Choroid plexus epithelial cell (primary cell): ENCODE measurements around the gene RAB26.
"Not testable (repeated sequence)": the region's sequence is repeated elsewhere in the genome, so short reads cannot be mapped to it uniquely, and the experiment has no call there.

Source experiments
- DNase-seq: peaks from one replicate; pipeline ENCODE4 v3.0.0-alpha.2; 2010; ENCODE audit warnings: low read depth
- H3K4me3 ChIP-seq: 2 replicates; pipeline ENCODE4 v1.5.1; 2011; ENCODE audit warnings: low read depth, mild to moderate bottlenecking, control low read depth, low read length, moderate library complexity
- TF ChIP-seq, protein P1 (sequence below): conservative IDR thresholded peaks from 2 replicates; pipeline ENCODE4 v1.5.1; 2011; ENCODE audit warnings: low read depth, mild to moderate bottlenecking, control low read depth, inconsistent platforms, low read length, moderate library complexity

RAB26 gene

DNA sequence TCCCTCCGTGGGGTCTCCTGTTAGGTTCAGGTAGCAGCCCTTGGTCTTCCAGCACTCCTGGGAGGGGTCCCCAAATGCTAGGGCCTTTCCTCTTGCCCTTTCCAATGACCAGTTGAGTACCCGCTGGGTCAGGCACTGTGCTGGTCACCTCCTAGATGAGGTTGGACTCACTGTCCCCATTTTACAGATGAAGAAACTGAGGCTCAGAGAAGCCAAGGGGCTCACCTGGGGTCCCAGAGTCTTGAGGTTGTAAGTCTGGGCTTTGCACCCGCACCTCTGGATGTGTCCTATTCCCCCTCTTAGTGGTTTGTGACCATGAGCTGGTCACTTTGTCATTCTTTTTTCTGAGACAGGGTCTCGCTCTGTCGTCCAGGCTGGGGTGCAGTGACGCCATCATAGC is 49.3 kb downstream of the RAB26 start:
- TF ChIP-seq, protein P1, sequence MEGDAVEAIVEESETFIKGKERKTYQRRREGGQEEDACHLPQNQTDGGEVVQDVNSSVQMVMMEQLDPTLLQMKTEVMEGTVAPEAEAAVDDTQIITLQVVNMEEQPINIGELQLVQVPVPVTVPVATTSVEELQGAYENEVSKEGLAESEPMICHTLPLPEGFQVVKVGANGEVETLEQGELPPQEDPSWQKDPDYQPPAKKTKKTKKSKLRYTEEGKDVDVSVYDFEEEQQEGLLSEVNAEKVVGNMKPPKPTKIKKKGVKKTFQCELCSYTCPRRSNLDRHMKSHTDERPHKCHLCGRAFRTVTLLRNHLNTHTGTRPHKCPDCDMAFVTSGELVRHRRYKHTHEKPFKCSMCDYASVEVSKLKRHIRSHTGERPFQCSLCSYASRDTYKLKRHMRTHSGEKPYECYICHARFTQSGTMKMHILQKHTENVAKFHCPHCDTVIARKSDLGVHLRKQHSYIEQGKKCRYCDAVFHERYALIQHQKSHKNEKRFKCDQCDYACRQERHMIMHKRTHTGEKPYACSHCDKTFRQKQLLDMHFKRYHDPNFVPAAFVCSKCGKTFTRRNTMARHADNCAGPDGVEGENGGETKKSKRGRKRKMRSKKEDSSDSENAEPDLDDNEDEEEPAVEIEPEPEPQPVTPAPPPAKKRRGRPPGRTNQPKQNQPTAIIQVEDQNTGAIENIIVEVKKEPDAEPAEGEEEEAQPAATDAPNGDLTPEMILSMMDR: no peak
- DNase-seq: no peak
- H3K4me3 ChIP-seq: no peak overlapping the region

DNA sequence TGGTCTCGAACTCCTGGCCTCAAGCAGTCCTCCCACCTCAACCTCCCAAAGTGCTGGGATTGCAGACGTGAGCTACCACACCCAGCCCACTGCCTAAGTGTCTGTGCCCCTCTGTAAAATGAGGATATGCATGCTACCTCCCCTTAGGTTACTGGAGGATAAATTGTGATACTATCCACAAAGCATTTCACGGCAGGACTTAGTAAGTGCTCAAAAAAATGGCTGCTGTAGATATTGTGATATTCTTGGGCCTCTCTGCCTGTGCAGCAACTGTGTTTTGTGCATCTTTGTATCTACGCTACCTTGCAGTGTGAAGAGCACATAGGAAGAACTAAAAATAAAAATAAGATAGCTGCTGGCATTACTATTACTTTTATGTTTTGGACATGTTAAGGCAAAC is 49.9 kb downstream of the RAB26 start:
- TF ChIP-seq, protein P1: no peak
- no peak overlapping the region for H3K4me3 ChIP-seq
- no peak for DNase-seq

DNA sequence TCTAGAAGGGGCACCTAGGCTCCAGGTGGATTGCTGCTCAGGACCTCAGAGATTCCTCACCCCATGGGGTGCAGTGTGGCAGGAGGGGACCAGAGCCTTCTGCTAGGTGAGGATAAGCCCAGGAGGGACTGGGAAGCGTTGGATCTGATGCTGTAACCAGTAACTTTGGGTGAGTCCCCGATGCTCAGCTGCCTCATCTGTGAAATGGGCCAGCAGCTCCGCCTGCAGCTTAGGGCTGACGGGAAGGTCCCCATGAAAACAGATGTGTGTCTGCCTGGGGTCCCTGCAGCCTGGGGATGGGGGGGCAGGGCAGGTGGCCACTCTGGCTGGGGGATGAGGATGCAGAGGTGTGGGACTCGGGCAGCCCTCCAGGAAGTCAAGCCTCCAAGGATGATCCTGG is 50.7 kb downstream of the RAB26 start:
- DNase-seq: no peak
- no peak overlapping the region for H3K4me3 ChIP-seq
- TF ChIP-seq, protein P1: no peak

DNA sequence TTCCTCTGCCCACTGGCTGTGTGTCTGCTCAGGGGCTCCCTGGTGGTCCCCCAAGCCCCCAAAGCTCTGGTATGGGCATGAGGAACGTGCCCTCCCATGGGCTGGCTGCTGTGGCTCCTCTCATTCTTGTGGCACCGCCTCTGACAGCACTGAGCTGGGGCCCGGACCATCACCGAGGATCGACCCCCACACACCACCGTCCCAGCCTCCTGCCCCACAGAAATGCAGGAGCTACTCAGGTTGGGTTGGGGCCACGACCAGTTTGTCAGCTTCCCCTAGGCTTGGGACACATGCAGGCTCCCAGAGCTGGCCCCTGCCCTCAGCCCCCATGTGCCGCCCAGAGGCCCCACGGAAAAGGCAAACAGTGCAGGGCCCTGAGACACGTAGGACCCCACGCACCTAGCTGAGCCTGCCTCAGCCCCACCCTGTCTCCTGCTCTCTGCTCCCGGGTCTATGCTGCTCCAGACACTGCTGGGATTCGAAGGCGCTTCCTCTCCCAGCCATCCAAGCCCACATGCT is 51.3 kb downstream of the RAB26 start:
- DNase-seq: no peak
- no peak overlapping the region for H3K4me3 ChIP-seq
- TF ChIP-seq, protein P1: no peak

DNA sequence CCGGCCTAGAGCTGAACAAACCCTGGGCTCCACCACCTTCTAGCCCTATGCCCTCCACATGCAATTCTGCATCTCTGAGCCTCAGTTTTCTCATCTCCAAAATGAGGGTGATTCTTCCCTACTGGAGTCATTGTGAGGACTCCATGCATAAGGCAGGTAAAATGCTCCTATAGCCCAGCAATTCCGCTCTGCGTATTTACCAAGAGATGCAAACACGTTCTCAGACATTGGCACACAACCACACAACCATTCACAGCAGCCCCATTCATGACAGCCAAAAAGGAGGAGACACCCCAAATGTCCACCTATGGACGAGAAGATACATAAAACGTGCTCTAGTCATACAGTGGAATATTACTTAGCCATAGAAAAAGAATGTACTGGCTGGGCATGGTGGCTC is 51.9 kb downstream of the RAB26 start:
- TF ChIP-seq, protein P1: no peak
- no peak for DNase-seq
- no peak overlapping the region for H3K4me3 ChIP-seq

DNA sequence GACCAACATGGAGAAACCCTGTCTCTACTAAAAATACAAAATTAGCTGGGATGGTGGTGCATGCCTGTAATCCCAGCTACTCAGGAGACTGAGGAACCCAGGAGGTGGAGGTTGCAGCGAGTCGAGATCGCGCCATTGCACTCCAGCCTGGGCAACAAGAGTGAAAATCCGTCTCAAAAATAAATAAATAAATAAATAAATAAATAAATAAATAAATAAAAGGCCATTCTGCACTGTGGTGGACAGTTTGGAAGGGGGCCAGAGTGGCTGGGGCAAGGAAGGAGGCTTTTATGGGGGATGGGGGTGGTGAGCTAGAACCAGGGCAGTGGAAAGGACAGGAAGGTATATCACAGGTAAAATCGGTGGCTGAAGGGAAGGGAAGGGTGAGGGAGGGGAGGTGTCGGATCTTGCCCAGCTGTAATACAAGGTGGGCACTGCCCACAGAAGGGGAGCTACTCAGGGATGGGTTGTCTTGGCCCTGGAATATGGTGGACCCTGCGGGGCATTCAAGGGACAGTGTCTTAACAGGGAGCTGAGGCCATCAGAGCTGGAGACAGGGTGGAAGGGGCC is 54.8 kb downstream of the RAB26 start:
- not testable (repeated sequence) for H3K4me3 ChIP-seq, DNase-seq
